GOT3 (cell line): ENCODE data around the gene MPRIP.
"Not testable (repeated sequence)": the region's sequence is repeated elsewhere in the genome, so short reads cannot be mapped to it uniquely, and the experiment has no call there.

Experiments
- DNase-seq: peaks from one replicate; lab custom pipeline; 2025; ENCODE audit warnings: mixed read lengths; lab: John Stamatoyannopoulos, UW

Gene MPRIP

DNA sequence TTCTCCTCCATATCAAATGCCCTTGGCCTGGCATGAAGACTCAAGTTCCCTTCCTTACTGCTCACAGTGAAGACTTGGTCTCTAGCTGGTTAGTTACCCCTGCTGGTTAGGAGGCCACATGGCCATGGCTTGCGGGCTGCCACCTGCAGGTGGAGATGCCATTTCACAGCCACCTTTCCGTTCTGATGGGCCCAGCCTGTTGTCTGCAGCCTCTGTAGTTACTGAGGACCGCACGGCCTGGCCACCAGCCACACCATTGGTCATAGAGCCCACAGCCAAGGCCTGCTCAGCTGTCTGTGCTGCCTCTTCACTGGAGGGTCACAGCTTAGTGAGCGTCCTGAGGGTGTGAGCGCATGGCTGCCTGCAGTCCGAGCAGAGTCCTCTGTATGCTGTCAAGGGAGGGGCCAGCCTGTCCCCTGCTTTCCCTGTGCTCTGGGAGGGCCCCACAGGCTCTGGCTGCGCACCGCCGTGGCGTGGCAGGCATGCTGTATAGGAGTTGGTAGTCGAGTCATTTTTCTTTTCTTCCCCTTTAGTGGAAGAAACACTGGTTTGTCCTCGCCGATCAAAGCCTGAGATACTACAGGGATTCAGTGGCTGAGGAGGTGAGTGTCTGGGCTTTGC, 104.6 kb downstream of the MPRIP start:
- DNase-seq: no peak

DNA sequence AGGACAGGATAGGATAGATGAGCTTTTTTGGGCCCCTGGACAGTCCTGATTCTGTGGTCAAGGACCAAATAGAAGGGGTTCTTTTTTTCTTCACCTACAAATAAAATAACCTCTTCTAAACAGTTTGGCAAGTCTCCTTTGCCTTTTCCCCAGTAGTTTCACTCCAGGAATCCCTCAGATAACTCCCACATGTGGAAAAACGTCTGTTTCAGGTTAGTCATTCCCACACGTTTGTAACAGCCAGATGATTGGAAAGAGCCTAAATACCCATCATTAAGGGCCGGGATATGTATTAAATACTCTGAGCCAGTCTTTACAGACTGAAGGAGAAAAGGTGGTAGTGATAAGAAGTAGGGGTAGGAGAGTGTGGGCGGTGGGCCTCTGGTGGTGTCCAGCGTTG, 105.6 kb downstream of the MPRIP start:
- no peak for DNase-seq

DNA sequence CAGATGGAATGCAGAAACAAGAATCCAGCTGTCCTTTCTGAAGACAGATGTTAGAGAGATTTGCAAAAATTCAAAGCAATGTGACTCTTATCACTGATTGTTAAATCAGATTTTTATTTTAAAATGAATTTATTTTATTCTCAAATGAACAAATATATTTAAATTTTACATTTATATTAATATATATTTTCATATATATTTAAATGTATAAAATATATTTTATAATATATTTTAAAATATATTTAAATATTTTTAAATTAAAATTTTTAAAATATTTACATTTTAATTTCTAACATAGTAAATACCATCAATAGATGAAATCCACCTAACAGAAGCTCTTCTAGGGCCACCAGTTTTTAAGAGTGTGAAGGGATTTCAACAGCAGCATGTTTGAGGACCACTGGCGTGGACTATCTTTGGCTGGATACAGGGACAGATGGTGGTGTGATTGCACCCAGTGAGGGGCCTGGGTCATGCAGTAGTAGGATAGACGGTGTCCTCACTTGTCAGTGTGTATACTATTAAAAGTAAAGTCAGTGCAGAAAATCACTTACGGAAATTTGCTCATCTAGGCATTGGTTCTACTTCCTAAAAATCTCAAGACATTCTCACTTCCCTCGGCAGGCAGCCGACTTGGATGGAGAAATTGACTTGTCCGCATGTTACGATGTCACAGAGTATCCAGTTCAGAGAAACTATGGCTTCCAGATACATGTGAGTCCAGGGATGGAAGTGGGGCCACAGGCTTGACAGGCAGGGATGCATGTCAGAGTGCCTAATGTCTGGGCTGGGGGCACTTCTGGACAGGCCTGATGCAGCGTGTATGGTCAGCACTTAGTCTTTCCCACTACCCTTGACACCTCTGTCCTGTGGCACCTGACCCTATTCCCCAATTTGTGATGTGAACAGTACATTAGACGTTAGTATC, 107.5 kb downstream of the MPRIP start:
- no peak for DNase-seq

DNA sequence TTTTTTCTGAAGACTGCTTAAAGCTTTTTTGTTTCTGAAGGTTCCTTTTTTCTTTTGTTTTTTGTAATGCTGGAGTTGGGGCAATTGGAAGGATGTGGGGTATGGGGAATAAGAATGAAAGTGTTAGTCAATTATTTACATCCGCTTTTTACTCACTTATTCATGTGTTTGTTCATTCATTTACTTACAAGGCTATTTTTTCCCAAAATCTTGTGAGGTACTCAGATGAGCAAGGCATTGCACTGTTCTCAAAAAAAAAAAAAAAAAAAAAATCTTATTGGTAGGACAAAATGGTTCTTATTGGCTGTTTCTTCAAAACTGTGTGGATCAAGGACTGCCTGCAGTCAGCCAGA, 108.2 kb downstream of the MPRIP start:
- no peak for DNase-seq

DNA sequence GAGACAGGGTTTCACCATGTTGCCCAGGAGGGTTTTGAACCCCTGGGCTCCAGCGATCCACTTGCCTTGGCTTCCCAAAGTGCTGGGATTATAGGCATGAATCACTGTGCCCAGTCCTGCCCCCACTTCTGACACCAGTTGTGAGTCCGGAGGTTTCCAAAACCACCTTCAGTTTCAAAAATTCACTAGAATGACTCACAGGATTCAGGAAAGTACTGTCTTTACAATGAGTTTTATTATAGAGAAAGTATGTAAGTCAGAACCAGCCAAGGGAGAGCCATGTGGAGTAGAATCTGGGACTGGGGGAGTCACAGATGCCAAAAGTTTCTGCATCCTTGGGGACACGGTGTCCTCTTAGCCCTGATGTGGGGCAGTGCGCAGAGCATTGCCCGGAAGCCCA, 108.8 kb downstream of the MPRIP start:
- DNase-seq: no peak

DNA sequence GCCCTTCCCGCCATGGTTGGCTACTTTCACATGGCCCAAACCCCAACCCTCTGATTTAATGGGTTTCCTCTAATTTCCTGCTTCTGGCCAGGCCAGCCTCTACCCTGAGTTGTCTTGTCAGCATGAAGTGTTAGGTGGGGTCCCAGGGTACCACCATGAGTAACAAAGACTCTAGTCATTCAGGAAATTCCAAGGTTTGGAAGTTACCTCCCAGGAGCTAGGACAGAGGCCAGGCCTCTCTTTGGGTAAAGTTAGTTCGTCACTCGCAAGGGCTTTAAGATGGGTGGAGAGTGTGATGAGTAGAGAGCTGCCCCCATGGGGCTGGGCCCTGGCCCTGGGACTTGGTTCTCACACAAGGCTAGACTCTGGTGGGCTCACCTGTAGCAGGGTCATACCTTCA, 109.3 kb downstream of the MPRIP start:
- no peak for DNase-seq

DNA sequence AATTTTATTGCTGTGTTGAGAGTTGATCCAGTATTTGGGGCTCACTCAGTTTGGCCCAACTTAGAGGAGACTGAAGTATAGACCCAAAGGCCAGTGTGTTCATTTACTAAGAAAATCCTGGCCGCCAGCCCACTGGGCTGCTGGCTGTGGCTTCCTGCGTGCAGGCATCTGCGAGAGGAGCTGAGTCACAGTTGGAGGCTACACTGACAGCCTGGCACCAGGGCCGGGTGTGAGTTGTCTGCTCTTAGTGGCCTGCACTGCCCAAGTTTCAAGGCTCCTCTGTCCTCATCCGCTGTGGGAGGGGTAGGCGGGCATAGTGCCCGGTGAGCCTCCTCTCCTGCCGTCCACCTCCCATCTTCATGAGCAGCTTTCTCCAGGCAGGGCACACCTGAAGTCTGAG, 109.7 kb downstream of the MPRIP start:
- DNase-seq: peak; percentile 77

DNA sequence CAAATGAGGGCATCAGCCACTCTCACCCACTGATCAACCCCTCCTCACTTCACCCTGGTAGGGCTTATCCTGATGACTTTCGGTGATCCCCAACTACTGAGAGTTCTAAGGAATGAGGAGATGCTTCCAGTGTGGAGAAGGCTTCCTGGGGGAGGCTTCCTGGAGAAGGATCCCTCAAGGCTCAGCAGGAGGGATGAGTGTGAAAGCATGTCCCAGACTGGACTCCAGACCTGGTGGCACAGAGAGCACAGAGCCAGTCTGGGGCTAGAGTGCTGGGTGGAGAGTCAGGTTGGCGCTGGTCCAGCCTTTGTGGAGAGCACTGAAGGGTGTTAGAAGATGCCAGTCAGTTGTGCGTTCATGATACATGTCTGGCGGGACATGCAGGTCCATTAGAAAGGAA, 110.1 kb downstream of the MPRIP start:
- no peak for DNase-seq

DNA sequence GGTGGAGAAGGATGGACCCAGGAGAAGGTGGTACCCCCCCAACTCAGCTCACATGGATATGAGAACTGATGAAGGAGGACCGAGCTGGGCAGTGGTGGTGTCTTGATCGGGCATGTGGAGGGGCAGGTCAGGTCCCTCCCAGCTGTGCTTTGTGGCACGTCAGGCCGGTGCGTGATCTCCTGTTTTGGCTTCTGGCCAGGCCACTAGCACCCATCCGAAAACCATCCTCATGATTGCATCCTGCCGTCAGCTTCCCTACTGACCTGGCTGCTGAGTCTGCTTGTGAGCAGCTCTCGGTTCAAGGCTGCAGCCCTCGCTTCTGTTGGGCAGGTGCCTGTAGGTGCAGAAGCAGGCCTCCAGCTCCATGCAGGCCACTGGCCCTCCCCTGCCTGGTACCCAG, 110.8 kb downstream of the MPRIP start:
- DNase-seq: no peak

DNA sequence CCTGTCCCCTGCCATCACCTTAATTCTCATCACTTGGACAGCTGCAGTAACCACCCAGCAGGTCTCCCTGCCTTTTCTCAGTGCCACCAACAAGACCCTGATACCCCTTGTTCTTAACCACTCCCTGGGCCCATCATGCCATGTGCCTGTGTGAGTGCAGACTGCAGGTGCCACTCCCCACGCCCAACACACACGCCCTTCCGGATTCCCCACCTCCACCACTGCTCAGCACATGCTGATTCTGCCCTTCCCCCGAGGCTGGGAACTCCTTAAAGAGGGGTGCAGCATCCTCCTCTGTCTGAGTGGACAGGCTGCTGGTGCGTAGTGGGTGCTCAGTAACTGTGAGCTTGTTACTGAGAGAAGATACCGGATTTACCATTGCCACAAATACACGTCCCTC, 111.5 kb downstream of the MPRIP start:
- DNase-seq: no peak

DNA sequence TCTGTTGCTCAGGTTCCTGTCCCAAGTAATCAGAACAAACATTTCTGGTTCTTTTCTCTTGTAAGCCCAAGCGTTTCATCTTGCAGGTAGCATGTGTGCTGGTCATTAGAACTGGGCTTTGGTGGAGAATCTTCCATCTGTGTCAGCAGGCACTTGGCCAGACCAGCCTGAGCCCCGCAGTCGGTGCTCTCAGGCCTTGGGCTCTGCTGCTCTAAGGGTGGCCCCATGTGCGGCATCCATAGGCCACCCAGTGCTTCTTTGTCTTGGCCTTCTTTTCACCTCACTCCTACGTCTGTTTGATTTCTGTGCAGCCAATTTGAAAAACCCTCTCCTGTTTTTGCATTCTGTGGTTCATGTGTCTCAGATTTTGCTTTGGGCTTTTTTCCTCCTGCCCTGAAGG, 112.3 kb downstream of the MPRIP start:
- no peak for DNase-seq

DNA sequence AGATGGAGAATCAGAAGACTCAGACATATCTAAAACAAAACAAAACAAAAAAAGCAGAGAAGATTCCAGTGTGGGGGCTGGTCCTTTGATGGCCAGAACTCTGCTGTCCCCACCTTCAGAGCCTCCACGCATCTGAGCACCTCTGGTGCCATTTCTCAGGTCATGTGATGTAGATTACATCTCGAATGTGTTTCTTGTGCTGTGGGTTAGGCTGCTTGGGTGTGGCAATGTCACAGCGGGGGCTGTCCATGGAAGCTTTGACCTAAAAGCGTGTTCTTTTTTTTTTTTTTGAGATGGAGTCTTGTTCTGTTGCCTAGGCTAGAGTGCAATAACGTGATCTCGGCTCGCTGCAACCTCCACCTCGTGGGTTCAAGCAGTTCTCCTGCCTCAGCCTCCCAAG, 112.7 kb downstream of the MPRIP start:
- DNase-seq: no peak

DNA sequence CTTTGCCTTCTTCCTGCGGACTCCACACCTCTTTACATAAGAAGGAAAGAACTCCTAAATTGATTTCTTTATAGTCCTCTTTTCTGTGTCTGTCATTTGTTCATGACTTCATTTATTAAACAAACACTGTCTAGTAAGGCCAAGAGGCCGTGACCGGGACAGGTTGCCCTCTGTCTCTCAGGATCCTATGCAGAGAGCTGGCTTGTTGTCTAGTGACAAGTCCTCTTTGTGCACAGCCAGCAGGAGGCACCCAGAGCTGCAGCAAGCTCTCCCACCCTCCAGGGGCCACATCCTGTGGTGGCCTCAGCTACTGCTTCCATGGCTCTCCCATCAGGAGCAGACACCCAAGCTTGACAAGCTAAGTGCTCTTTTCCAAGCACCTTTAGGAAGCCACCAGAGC, 113.3 kb downstream of the MPRIP start:
- no peak for DNase-seq

DNA sequence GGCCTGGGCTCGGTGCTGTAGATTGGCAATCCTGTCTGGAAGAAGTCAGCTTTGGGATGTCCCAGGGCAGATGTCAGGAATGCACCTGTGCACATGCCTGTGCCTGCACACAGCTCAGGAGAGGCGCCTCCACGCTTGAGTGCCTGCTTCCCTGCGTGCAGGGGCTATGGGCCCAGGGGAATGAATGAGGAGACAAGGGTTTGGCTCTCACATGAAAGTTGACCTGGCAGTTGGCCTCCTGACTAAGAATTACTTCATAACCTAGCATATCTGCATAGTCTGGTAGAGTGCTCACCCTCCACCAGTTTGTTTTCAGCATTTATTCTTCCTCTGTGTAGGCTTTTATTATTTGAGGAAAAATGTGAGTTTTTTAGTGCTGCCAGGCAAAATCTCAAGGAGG, 113.8 kb downstream of the MPRIP start:
- DNase-seq: no peak

DNA sequence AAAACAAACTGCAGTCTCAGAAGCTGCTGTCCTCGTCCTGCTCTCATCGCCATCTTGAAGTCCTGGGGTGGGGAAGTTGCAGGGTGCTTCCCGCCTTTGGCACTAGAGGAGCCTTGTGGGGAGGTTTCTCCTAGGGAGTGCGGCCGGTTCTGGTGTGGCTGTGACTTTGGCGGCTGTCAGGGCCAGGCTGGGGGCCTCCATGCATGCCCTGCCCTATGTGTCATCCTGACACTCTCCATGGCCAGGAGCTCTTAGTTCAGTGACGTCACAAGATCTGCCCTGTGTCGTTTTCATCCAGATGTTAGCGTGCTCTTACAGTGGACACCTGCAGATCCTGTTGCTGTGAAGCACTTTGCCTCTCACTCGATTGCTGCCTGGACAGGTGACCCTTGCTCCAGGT, 114.3 kb downstream of the MPRIP start:
- DNase-seq: no peak

DNA sequence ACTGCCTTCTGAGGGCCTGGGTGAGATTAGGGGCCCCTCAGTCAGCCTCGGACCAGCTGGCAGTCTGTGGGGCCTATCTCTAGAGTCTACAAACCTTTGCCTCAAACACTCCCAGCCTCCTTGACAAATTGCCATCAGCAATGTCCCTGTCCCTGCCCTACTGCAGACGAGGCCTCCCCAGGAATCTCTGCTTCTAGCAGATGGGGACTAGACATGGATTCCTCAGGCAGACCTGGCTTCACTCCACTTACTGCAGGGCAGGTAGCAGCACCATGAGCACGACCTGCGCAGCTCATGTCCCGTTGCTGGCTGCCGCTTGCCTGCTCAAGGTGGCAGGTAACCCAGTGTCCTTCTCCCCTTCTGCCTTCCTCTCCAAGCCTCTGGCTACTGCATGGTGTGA, 114.8 kb downstream of the MPRIP start:
- no peak for DNase-seq

DNA sequence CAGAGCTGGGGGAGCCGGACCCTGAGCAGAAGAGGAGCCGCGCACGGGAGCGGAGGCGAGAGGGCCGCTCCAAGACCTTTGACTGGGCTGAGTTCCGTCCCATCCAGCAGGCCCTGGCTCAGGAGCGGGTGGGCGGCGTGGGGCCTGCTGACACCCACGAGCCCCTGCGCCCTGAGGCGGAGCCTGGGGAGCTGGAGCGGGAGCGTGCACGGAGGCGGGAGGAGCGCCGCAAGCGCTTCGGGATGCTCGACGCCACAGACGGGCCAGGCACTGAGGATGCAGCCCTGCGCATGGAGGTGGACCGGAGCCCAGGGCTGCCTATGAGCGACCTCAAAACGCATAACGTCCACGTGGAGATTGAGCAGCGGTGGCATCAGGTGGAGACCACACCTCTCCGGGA, 116.2 kb downstream of the MPRIP start:
- DNase-seq: not testable (repeated sequence)

DNA sequence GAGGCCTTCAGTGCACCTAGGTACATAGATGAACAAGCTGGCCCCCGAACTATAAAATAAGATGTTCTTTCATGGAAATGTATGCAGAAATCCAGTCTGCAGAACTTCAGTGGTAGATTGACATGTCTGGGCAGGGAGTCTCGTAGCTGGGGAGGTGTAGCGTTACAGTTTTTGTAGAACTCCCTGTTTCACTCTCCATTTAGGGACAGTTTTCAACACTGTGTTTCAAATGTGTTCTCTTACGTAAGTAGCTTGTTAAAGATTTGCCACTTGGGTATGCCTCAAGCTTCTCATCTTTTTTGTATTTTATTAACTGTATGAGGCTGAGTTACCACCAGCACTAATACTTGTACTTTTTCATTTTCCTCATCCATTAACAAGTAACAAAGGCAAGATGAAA, 117.3 kb downstream of the MPRIP start:
- no peak for DNase-seq

DNA sequence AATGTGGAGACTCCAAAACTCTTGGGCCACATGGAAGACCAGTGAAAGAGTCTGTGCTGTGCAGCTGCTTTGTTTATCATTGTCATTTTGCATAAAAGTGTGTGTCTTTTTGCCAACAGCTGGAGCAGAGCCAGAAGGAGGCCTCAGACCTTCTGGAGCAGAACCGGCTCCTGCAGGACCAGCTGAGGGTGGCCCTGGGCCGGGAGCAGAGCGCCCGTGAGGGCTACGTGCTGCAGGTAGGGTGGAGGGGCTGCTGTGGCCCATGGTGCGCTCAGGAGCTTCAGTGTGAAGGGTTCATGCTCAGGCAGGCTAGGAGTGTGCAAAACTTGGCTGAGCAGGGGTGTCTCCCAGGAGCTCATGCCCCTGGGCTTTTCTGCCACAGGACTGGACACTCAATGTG, 118.9 kb downstream of the MPRIP start:
- no peak for DNase-seq

DNA sequence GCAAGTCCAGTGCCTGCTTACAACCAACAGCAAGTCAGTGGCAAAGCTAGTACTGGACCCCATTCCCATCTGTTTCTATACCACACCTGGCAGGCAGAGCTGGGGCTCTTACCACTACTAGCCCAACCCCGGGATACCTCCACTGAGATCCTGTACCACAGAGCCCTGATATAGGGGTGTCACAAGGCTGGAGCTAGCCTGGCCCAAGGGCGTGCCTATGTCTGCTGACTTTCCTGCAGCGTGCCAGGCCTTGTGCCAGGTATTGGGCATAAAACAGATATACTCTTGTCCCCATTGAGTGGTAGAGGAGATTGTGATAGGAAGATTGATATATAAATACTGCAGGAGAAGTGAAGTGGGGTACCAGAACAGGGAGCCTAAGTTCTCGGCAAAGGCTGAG, 119.5 kb downstream of the MPRIP start:
- DNase-seq: no peak

DNA sequence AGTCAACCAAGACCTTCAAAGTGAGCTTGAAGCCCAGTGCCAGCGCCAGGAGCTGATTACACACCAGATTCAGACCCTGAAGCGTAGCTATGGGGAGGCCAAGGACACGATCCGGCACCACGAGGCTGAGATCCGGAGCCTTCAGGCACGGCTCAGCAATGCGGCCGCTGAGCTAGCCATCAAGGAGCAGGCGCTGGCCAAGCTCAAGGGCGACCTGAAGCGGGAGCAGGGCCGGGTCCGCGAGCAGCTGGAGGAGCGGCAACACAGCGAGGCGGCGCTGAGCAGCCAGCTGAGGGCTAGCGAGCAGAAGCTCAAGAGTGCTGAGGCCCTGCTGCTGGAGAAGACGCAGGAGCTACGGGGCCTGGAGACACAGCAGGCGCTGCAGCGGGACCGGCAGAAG, 121.9 kb downstream of the MPRIP start:
- no peak for DNase-seq

DNA sequence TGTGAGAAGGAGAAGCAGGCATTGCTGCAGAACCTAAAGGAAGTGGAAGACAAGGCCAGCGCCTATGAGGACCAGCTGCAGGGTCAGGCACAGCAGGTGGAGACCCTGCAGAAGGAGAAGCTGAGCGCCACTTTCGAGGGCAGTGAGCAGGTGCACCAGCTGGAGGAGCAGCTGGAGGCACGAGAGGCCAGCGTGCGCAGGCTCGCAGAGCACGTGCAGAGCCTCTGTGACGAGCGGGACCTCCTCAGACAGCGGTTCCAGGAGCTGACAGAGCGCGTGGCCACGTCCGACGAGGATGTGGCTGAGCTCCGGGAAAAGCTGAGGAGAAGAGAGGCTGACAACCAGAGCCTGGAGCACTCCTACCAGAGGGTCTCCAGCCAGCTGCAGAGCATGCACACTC, 122.4 kb downstream of the MPRIP start:
- DNase-seq: no peak

DNA sequence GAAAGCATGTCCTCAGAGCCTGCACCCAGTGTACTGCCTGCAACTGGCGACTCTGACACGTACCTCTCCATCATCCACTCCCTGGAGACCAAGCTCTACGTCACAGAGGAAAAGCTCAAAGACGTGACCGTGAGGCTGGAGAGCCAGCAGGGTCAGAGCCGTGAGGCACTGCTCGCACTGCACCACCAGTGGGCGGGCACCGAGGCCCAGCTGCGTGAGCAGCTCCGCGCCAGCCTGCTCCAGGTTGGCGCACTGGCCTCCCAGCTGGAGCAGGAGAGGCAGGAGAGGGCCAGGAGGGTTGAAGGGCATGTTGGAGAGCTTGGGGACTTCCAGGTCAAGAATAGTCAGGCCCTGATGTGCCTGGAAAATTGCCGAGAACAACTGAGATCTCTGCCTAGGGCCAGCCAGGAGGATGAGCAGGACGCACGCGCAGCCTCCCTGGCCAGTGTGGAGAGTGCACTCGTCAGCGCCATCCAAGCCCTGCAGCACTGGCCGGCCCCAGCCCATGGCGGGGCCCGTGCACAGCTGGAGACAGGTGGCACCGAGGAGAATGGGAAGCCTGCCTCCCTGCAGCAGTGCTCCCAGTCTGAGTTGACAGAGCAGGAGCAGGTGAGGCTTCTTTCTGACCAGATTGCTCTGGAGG, 123.5 kb downstream of the MPRIP start:
- DNase-seq: no peak
